ENCODE data around the gene SLC22A12.

- TF ChIP-seq CTCF (IDR thresholded peaks at IDR 0.05), result no peak
- TF ChIP-seq POLR2A (IDR thresholded peaks at IDR 0.05), result no peak
Measured at GRCh38 chr11:64626637-64627036, 35.6 kb downstream of the SLC22A12 start.
